GM12801 (cell line): ENCODE data around the gene TAPBP.

Source experiments
- CTCF ChIP-seq: IDR thresholded peaks from one replicate; pipeline ENCODE4 v1.5.1; 2011; ENCODE audit warnings: control low read depth; ENCODE audit not compliant: insufficient read length; ENCODE audit errors: extremely low read depth

TAPBP gene

DNA sequence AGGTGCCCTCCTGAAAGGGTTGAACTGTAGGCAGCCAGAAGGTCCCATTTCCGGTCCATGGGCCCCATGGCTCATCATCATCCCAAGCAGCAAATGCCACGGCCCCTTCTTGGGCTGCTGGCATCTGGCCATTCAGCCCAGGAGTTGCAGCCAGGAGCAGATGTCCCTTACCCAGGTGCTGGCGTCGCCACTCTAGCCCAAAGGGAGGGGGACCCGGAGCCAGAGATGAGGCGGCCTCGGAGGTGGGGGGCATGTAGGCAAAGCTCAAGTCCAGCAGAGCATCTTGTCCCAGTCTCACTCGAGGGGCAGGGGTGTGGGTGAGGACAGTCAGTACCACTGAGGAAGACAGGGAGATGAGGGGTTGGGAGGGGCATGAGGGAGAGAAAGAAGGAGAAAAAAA, 8.8 kb downstream of the TAPBP start:
- no peak for TF ChIP-seq CTCF

- TF ChIP-seq CTCF = no peak
These were observed 9.7 kb downstream of the TAPBP start for GRCh38 chr6:33304216-33304615.

GRCh38 chr6:33301877-33302276, 12.0 kb downstream of the TAPBP start:
- TF ChIP-seq CTCF = no peak

DNA sequence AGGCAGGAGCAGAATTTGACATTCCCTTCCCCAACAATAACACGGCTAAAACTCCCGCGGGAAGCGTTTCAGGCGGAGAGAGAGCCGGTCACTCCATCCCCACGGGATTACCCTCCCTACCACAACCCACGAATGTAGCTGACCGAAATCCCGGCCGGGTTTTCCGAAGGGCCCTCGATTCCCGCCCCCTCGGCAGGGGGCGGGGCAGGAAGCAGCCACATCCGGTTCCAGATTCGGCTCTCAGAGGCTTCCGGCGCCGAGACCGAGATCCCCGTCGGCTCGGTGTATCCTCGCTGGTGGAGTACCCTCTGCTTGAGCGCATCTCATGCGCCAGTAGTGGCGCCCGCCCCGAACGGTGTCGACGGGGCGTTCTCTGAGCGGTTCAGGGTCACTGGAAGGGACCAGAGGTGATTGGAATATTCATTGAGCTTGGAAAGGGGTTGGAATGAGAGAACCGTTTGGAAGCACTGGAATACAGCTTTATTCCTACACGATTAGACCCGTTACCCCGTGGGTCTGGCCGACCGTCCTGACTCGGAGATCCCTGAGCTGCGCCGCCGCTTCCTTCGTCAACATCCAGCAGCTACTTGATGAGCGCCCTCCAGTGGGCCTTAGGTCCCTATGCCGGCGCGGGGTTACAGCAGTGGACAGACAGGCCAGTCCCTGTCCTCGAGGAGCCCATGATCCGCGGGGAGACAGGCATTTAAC, 14.5 kb downstream of the TAPBP start:
- no peak for TF ChIP-seq CTCF

DNA sequence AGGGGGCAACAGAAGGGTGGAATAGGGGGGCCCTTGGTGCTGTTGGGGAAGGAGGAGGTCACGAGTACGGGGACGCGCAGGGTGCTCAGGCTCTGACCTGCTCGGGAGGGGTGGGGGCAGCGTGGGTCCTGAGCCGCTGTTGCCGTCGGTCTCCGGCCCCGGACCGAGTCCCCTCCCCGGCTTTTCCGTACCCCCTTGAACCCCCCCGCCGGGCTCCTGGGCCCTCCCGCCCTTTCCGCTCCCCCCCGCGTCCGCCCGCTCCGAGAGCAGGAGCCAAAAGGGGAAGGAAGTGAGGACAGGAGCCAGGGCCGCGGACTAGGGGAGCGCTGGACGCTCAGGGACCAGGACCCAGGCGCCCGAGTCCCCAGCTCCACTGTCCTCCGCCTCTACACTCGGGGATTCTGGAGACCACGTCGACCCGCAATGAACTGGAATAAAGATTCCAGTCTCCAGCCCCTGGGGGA, 15.1 kb downstream of the TAPBP start, which contains the start of gene RGL2:
Gene RGL2 (minus strand): TSS at position 170 of the 464 bp plus-strand sequence. CDS start 332 bp downstream, outside the sequence.
- no peak for TF ChIP-seq CTCF

GRCh38 chr6:33297956-33298772, 15.7 kb downstream of the TAPBP start:
- no peak for TF ChIP-seq CTCF

DNA sequence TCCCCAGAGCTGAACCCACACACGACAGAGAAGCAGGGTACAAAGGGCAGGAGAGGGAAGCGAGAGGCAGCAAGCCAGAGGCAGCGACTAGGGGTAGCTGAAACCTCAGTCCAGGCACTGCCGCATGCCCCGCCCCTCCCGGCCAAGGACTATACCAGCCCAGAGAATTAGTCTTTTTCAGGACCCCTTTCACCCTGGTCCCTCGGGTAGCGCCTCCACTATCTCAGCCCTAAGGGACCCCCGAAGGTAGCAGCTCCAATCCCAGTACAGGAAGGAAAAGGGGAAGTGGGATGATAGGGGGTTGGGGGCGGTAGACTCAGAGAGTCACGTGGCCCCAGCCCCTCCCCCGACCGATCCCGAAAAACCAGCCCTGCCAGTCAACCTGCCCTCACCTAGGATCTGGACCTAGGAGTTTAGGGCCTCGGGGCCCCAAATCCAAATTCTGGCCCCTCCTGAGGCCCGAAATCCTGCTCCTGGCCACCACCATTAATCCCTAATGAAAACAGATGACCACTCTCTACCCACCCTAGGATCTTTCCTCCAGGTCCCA, 16.4 kb downstream of the TAPBP start:
- no peak for TF ChIP-seq CTCF
